ENCODE measurements around the gene OTOP1.
"Not testable (repeated sequence)": the region's sequence is repeated elsewhere in the genome, so short reads cannot be mapped to it uniquely, and the experiment has no call there.

The OTOP1 gene

GRCh38 chr4:4160956-4161665 lies 65.6 kb downstream of the OTOP1 start:
- DNase-seq = not testable (repeated sequence)

- DNase-seq = not testable (repeated sequence)
These were observed 81.1 kb downstream of the OTOP1 start for GRCh38 chr4:4145622-4146021.

GRCh38 chr4:4143376-4143775 lies 83.4 kb downstream of the OTOP1 start:
- not testable (repeated sequence) for DNase-seq

GRCh38 chr4:4142679-4143078 lies 84.0 kb downstream of the OTOP1 start:
- not testable (repeated sequence) for DNase-seq

- not testable (repeated sequence) for DNase-seq
These were observed 85.5 kb downstream of the OTOP1 start for GRCh38 chr4:4141186-4141585.

All from CD4-positive, alpha-beta T cell treated with Interferon gamma for 1 hour (primary cell).